Right renal cortex interstitium (tissue), 3 donors: Measurements from ENCODE around the gene SLC39A2. TPM values are rescaled to one million over a fixed set of nuclear protein-coding genes. Genes with fewer than 3 reads are reported as not detected.
A peak's percentile ranks its signal among the peaks of the same experiment; 100 is the strongest.
"Not testable (repeated sequence)": the region's sequence is repeated elsewhere in the genome, so short reads cannot be mapped to it uniquely, and the experiment has no call there.

ENCODE experiments used
- DNase-seq, 3 donors: peaks; one replicate each; pipeline ENCODE4 v3.0.0-alpha.2; 2013; ENCODE audit warnings: low read depth in 3 of 3, low spot score in 2 of 3
- polyA plus RNA-seq, 3 donors: library from polyadenylated mRNA; unstranded; fragments of 120-200 nt; gene quantifications; one replicate each; pipeline ENCODE4 v1.2.1, GENCODE V29; 2013; ENCODE audit not compliant: insufficient read length in 3 of 3

The SLC39A2 gene
- 1 to 10 TPM; 1.3 to 3.0 (median 2.5) TPM for polyA plus RNA-seq

- no peak for DNase-seq
Observed at GRCh38 chr14:20998674-20999366, at the start of gene SLC39A2. Gene SLC39A2 (plus strand): TSS chr14:20999293. CDS start chr14:20999447, 154 bp downstream.

GRCh38 chr14:20954736-20955537 lies 44.2 kb upstream of the SLC39A2 start, which contains the start of gene RNASE2:
Gene RNASE2 (plus strand): TSS chr14:20955487. CDS start chr14:20955772, 285 bp downstream.
- not testable (repeated sequence) for DNase-seq

- not testable (repeated sequence) for DNase-seq
Observed at GRCh38 chr14:20955538-20955873, 43.6 kb upstream of the SLC39A2 start.

GRCh38 chr14:20956376-20956976 lies 42.6 kb upstream of the SLC39A2 start:
- no peak for DNase-seq

GRCh38 chr14:20958946-20959345 lies 40.1 kb upstream of the SLC39A2 start:
- not testable (repeated sequence) for DNase-seq

- no peak for DNase-seq
Observed at GRCh38 chr14:20969336-20969735, 29.8 kb upstream of the SLC39A2 start.

GRCh38 chr14:20970647-20970982 lies 28.5 kb upstream of the SLC39A2 start:
- DNase-seq: no peak

- peak; percentile 65 to 82 (median 68) for DNase-seq
Observed at GRCh38 chr14:20970983-20971704, 27.9 kb upstream of the SLC39A2 start.

- DNase-seq: no peak
Observed at GRCh38 chr14:20971705-20972021, 27.4 kb upstream of the SLC39A2 start.

- no peak for DNase-seq
Observed at GRCh38 chr14:20973501-20973900, 25.6 kb upstream of the SLC39A2 start.

- DNase-seq: no peak
Observed at GRCh38 chr14:20976291-20976690, 22.8 kb upstream of the SLC39A2 start.

- DNase-seq: no peak
Observed at GRCh38 chr14:20978687-20979086, 20.4 kb upstream of the SLC39A2 start.

- no peak for DNase-seq
Observed at GRCh38 chr14:20980906-20981305, 18.2 kb upstream of the SLC39A2 start.

GRCh38 chr14:20982646-20983369 lies 16.3 kb upstream of the SLC39A2 start:
- no peak for DNase-seq

- not testable (repeated sequence) for DNase-seq
Observed at GRCh38 chr14:20985650-20986049, 13.4 kb upstream of the SLC39A2 start.

GRCh38 chr14:20986811-20987210 lies 12.3 kb upstream of the SLC39A2 start:
- DNase-seq: no peak

- no peak for DNase-seq
Observed at GRCh38 chr14:20988717-20989470, 10.2 kb upstream of the SLC39A2 start.

- DNase-seq: no peak
Observed at GRCh38 chr14:20989471-20989786, 9.7 kb upstream of the SLC39A2 start.

- peak; percentile 86 to 91 (median 90) for DNase-seq
Observed at GRCh38 chr14:20989787-20990600, 9.1 kb upstream of the SLC39A2 start, which contains the start of gene METTL17. Gene METTL17 (plus strand): TSS chr14:20989980. CDS start chr14:20990003, 23 bp downstream.
